ENCODE data around the gene JAK3.

DNA sequence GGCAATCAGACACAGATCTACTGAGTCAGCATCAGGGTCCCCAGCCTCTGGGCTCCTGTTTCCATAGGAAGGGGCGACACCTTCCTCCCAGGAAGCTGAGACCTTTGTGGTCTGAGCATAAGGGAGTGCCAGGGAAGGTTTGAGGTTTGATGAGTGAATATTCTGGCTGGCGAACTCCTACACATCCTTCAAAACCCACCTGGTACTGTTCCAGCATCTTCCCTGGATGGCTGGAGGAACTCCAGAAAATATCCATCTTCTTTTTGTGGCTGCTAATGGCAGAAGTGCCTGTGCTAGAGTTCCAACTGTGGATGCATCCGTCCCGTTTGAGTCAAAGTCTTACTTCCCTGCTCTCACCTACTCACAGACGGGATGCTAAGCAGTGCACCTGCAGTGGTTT is 35.7 kb downstream of the JAK3 start:
- TF ChIP-seq POLR2AphosphoS5 (IDR thresholded peaks at IDR 0.05; ENCODE audit: insufficient read depth in 1 of 2, low read depth in 1 of 2), result no peak
- no peak for TF ChIP-seq CTCF (IDR thresholded peaks at IDR 0.05)
- TF ChIP-seq POLR2A (IDR thresholded peaks at IDR 0.05), result no peak

Data from vagina (tissue), 2 donors.